Activated CD4-positive, alpha-beta T cell treated with anti-CD3 and anti-CD28 coated beads, Interleukin-2, amount 10 ng/mL, durations not matched to agents 7 days and 5 days (primary cell): ENCODE results near the gene RCN1. TPM values are rescaled to one million over a fixed set of nuclear protein-coding genes. Genes with fewer than 3 reads are reported as not detected.
A peak's percentile ranks its signal among the peaks of the same experiment; 100 is the strongest.
"Not testable (repeated sequence)": the region's sequence is repeated elsewhere in the genome, so short reads cannot be mapped to it uniquely, and the experiment has no call there.

ENCODE experiments used
- CTCF ChIA-PET: fragments of 350-600 bp; sonication (Branson Sonifier 250); formaldehyde crosslinking; loops from one replicate; lab custom pipeline; 2021; ENCODE audit warnings: antibody characterized with exemption; lab: Charles Lee
- POLR2A ChIA-PET: fragments of 350-600 bp; sonication (Branson Sonifier 250); formaldehyde crosslinking; loops from one replicate; lab custom pipeline; 2021; ENCODE audit warnings: antibody characterized with exemption; lab: Charles Lee
- DNase-seq: peaks from one replicate; pipeline ENCODE4 v3.0.0-alpha.2; 2020
- H3K27ac Mint-ChIP-seq: one replicate; pipeline ENCODE4 v1.8.0; 2021; ENCODE audit warnings: mild to moderate bottlenecking, moderate library complexity, mixed read lengths
- H3K27me3 Mint-ChIP-seq: one replicate; pipeline ENCODE4 v1.8.0; 2021; ENCODE audit warnings: mixed read lengths
- H3K36me3 Mint-ChIP-seq: one replicate; pipeline ENCODE4 v1.8.0; 2021; ENCODE audit warnings: low read depth, mixed read lengths
- H3K4me1 Mint-ChIP-seq: one replicate; pipeline ENCODE4 v1.8.0; 2021; ENCODE audit warnings: mixed read lengths
- H3K4me3 Mint-ChIP-seq: one replicate; pipeline ENCODE4 v1.8.0; 2021; ENCODE audit warnings: mild to moderate bottlenecking, moderate library complexity, mixed read lengths
- H3K9me3 Mint-ChIP-seq: one replicate; pipeline ENCODE4 v1.8.0; 2021; ENCODE audit warnings: mixed read lengths
- total RNA-seq, 2 experiments: library from RNA; stranded (reverse); gene quantifications; one replicate each; pipeline ENCODE4 v1.2.3, GENCODE V29; 2021

Gene RCN1
- total RNA-seq, 2 experiments from 2014 or later: 16.8 to 17.4 TPM

GRCh38 chr11:32082346-32082986 lies 8.4 kb upstream of the RCN1 start:
- POLR2A ChIA-PET: no interaction called here
- Mint-ChIP-seq H3K4me1 (no peaks in the 10 kb centered on the region), H3K36me3 (no peaks in the 10 kb centered on the region), H3K4me3 (no peak overlapping the region), H3K27ac (no peak overlapping the region), H3K9me3 (no peaks in the 10 kb centered on the region), H3K27me3 (peaks cover 31% of the 10 kb centered on the region)
- CTCF ChIA-PET: no interaction called here
- no peak for DNase-seq

- H3K9me3 Mint-ChIP-seq: no peaks in the 10 kb centered on the region
- H3K4me3 Mint-ChIP-seq: no peak overlapping the region
- CTCF ChIA-PET: no interaction called here
- DNase-seq: no peak
- POLR2A ChIA-PET: no interaction called here
- H3K27me3 Mint-ChIP-seq: peaks cover 33% of the 10 kb centered on the region
- H3K27ac Mint-ChIP-seq: no peak overlapping the region
- H3K4me1 Mint-ChIP-seq: peaks cover 24% of the 10 kb centered on the region
- peaks cover 2% of the 10 kb centered on the region for H3K36me3 Mint-ChIP-seq
Measured at GRCh38 chr11:32087597-32087996, 3.3 kb upstream of the RCN1 start.

GRCh38 chr11:32088117-32088941 lies 2.5 kb upstream of the RCN1 start:
- Mint-ChIP-seq H3K4me3 (no peak overlapping the region), H3K36me3 (peaks cover 5% of the 10 kb centered on the region), H3K4me1 (peaks cover 32% of the 10 kb centered on the region), H3K27ac (no peak overlapping the region), H3K27me3 (peaks cover 27% of the 10 kb centered on the region), H3K9me3 (no peaks in the 10 kb centered on the region)
- POLR2A ChIA-PET: no interaction called here
- CTCF ChIA-PET: interaction anchor here (1.3 kb wide), 1 partner anchor 9 kb away, joined by 3 read pairs; no protein-coding TSS in a partner anchor
- no peak for DNase-seq

- peaks cover 2% of the 10 kb centered on the region for H3K9me3 Mint-ChIP-seq
- POLR2A ChIA-PET: no interaction called here
- no peak for DNase-seq
- peaks cover 42% of the 10 kb centered on the region for H3K4me1 Mint-ChIP-seq
- H3K27ac Mint-ChIP-seq: peak overlapping the region; percentile 94
- H3K36me3 Mint-ChIP-seq: peaks cover 24% of the 10 kb centered on the region
- peaks cover 4% of the 10 kb centered on the region for H3K27me3 Mint-ChIP-seq
- H3K4me3 Mint-ChIP-seq: peak overlapping the region; percentile 82
- CTCF ChIA-PET: no interaction called here
Measured at GRCh38 chr11:32092581-32093170, 1.8 kb downstream of the RCN1 start.

- no peak for DNase-seq
- no peak overlapping the region for H3K4me3 Mint-ChIP-seq
- H3K4me1 Mint-ChIP-seq: peaks cover 39% of the 10 kb centered on the region
- H3K9me3 Mint-ChIP-seq: peaks cover 2% of the 10 kb centered on the region
- no peaks in the 10 kb centered on the region for H3K27me3 Mint-ChIP-seq
- H3K36me3 Mint-ChIP-seq: peaks cover 45% of the 10 kb centered on the region
- POLR2A ChIA-PET: no interaction called here
- CTCF ChIA-PET: no interaction called here
- no peak overlapping the region for H3K27ac Mint-ChIP-seq
Measured at GRCh38 chr11:32094923-32095322, 4.0 kb downstream of the RCN1 start.

- H3K27ac Mint-ChIP-seq: no peak overlapping the region
- H3K4me3 Mint-ChIP-seq: no peak overlapping the region
- peaks cover 2% of the 10 kb centered on the region for H3K9me3 Mint-ChIP-seq
- POLR2A ChIA-PET: no interaction called here
- peaks cover 19% of the 10 kb centered on the region for H3K4me1 Mint-ChIP-seq
- CTCF ChIA-PET: no interaction called here
- no peaks in the 10 kb centered on the region for H3K27me3 Mint-ChIP-seq
- H3K36me3 Mint-ChIP-seq: peaks cover 64% of the 10 kb centered on the region
- no peak for DNase-seq
Measured at GRCh38 chr11:32098142-32098903, 7.4 kb downstream of the RCN1 start.

- no peak overlapping the region for H3K27ac Mint-ChIP-seq
- H3K9me3 Mint-ChIP-seq: peaks cover 2% of the 10 kb centered on the region
- peaks cover 60% of the 10 kb centered on the region for H3K36me3 Mint-ChIP-seq
- no peaks in the 10 kb centered on the region for H3K27me3 Mint-ChIP-seq
- ChIA-PET POLR2A (no interaction called here), CTCF (no interaction called here)
- H3K4me3 Mint-ChIP-seq: no peak overlapping the region
- DNase-seq: no peak
- peaks cover 14% of the 10 kb centered on the region for H3K4me1 Mint-ChIP-seq
Measured at GRCh38 chr11:32099516-32099915, 8.6 kb downstream of the RCN1 start.

GRCh38 chr11:32100495-32100894 lies 9.6 kb downstream of the RCN1 start:
- Mint-ChIP-seq H3K27ac (no peak overlapping the region), H3K4me1 (peaks cover 14% of the 10 kb centered on the region), H3K4me3 (no peak overlapping the region), H3K27me3 (no peaks in the 10 kb centered on the region), H3K36me3 (peaks cover 64% of the 10 kb centered on the region), H3K9me3 (peaks cover 2% of the 10 kb centered on the region)
- CTCF ChIA-PET: no interaction called here
- DNase-seq: no peak
- POLR2A ChIA-PET: no interaction called here

- POLR2A ChIA-PET: no interaction called here
- H3K36me3 Mint-ChIP-seq: peaks cover 64% of the 10 kb centered on the region
- DNase-seq: no peak
- H3K27ac Mint-ChIP-seq: peak overlapping the region; percentile 27
- no peak overlapping the region for H3K4me3 Mint-ChIP-seq
- CTCF ChIA-PET: no interaction called here
- peaks cover 14% of the 10 kb centered on the region for H3K4me1 Mint-ChIP-seq
- H3K9me3 Mint-ChIP-seq: peaks cover 2% of the 10 kb centered on the region
- H3K27me3 Mint-ChIP-seq: no peaks in the 10 kb centered on the region
Measured at GRCh38 chr11:32101791-32102190, 10.9 kb downstream of the RCN1 start.

GRCh38 chr11:32103121-32103719 lies 12.3 kb downstream of the RCN1 start:
- H3K4me3 Mint-ChIP-seq, POLR2A ChIA-PET, DNase-seq, H3K9me3 Mint-ChIP-seq, H3K4me1 Mint-ChIP-seq, H3K27ac Mint-ChIP-seq, H3K27me3 Mint-ChIP-seq: not testable (repeated sequence)
- CTCF ChIA-PET: interaction anchor here (0.6 kb wide), 1 partner anchor 108 kb away, joined by 3 read pairs; no protein-coding TSS in a partner anchor
- peaks cover 50% of the 10 kb centered on the region for H3K36me3 Mint-ChIP-seq

GRCh38 chr11:32103941-32104340 lies 13.1 kb downstream of the RCN1 start:
- CTCF ChIA-PET: interaction anchor here (0.6 kb wide), 1 partner anchor 107 kb away, joined by 3 read pairs; no protein-coding TSS in a partner anchor
- Mint-ChIP-seq H3K27me3 (no peaks in the 10 kb centered on the region), H3K4me1 (no peaks in the 10 kb centered on the region), H3K9me3 (no peaks in the 10 kb centered on the region), H3K27ac (no peak overlapping the region), H3K4me3 (no peak overlapping the region), H3K36me3 (peaks cover 42% of the 10 kb centered on the region)
- DNase-seq: no peak
- POLR2A ChIA-PET: no interaction called here

GRCh38 chr11:32105871-32106560 lies 15.1 kb downstream of the RCN1 start:
- CTCF ChIA-PET: no interaction called here
- Mint-ChIP-seq H3K27ac (peak overlapping the region; percentile 64), H3K9me3 (no peaks in the 10 kb centered on the region), H3K4me1 (no peaks in the 10 kb centered on the region), H3K36me3 (peaks cover 24% of the 10 kb centered on the region), H3K4me3 (no peak overlapping the region), H3K27me3 (no peaks in the 10 kb centered on the region)
- POLR2A ChIA-PET: no interaction called here
- no peak for DNase-seq
